ENCODE data around the gene IFIT2. TPM values are rescaled to one million over a fixed set of nuclear protein-coding genes. Genes with fewer than 3 reads are reported as not detected.
"Not testable (repeated sequence)": the region's sequence is repeated elsewhere in the genome, so short reads cannot be mapped to it uniquely, and the experiment has no call there.

Gene IFIT2
- polyA plus RNA-seq, 3 donors, result 7.5 to 9.2 (median 8.8) TPM

- DNase-seq (ENCODE audit: extremely low read depth in 1 of 11, low read depth in 9 of 11, low spot score in 4 of 11), result not testable (repeated sequence)
These were observed 28.2 kb downstream of the IFIT2 start for GRCh38 chr10:89330014-89330413.

- DNase-seq (ENCODE audit: extremely low read depth in 1 of 11, low read depth in 9 of 11, low spot score in 4 of 11), result no peak
These were observed 28.8 kb downstream of the IFIT2 start for GRCh38 chr10:89330537-89331212.

- DNase-seq (ENCODE audit: extremely low read depth in 1 of 11, low read depth in 9 of 11, low spot score in 4 of 11), result not testable (repeated sequence)
These were observed 29.8 kb downstream of the IFIT2 start for GRCh38 chr10:89331487-89332122.

DNA sequence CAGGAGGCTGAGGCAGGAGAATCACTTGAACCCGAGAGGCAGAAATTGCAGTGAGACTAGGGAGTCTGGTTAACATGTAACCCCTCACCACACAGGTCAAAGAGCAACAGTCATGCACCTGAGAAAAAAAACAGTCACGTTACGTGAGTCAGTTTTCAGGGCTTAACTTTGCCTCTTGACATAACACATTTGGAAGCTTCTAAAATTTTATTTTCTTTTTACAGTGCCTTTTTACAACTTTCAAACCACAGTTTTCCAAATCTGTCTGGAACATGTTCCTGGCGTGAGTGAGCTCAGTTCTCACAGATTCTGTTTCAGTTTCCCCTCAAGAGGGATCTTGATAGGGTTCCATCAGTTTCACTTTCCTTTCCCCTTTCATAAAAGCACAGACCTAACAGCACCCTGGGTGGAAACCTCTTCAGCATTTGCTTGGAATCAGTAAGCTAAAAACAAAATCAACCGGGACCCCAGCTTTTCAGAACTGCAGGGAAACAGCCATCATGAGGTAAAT, 30.3 kb downstream of the IFIT2 start:
- DNase-seq (ENCODE audit: extremely low read depth in 1 of 11, low read depth in 9 of 11, low spot score in 4 of 11), result no peak

GRCh38 chr10:89335226-89335625, 33.4 kb downstream of the IFIT2 start:
- no peak for DNase-seq (ENCODE audit: extremely low read depth in 1 of 11, low read depth in 9 of 11, low spot score in 4 of 11)

DNA sequence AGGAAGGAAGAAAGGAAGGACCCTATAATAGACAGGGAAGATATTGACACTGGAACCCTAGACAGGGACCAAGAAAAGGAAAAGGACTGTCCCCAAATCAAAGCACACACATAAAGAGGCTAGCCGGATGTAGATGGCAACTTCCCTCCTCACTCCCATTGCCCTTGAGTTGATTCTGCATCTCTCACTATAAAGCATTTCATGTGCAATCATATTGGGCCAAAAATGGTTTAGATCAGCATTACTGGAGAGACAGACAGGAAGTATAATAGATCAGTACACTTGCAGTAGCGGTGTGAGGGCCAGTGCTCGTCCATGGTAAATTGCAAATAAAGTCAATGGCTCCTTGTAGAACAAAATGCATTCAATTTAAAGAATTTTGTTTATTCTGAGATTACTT, 34.4 kb downstream of the IFIT2 start:
- no peak for DNase-seq (ENCODE audit: extremely low read depth in 1 of 11, low read depth in 9 of 11, low spot score in 4 of 11)

GRCh38 chr10:89337484-89337883, 35.6 kb downstream of the IFIT2 start:
- no peak for DNase-seq (ENCODE audit: extremely low read depth in 1 of 11, low read depth in 9 of 11, low spot score in 4 of 11)

DNA sequence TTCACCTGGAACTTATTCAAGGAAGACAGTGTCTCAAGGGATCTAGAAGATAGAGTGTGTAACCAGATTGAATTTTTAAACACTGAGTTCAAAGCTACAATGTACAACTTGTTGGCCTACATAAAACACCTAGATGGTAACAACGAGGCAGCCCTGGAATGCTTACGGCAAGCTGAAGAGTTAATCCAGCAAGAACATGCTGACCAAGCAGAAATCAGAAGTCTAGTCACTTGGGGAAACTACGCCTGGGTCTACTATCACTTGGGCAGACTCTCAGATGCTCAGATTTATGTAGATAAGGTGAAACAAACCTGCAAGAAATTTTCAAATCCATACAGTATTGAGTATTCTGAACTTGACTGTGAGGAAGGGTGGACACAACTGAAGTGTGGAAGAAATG, 36.9 kb downstream of the IFIT2 start:
- DNase-seq (ENCODE audit: extremely low read depth in 1 of 11, low read depth in 9 of 11, low spot score in 4 of 11), result no peak

DNA sequence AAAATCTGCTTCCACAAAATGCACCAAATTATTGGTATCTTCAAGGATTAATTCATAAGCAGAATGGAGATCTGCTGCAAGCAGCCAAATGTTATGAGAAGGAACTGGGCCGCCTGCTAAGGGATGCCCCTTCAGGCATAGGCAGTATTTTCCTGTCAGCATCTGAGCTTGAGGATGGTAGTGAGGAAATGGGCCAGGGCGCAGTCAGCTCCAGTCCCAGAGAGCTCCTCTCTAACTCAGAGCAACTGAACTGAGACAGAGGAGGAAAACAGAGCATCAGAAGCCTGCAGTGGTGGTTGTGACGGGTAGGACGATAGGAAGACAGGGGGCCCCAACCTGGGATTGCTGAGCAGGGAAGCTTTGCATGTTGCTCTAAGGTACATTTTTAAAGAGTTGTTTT, 38.0 kb downstream of the IFIT2 start:
- no peak for DNase-seq (ENCODE audit: extremely low read depth in 1 of 11, low read depth in 9 of 11, low spot score in 4 of 11)

- DNase-seq (ENCODE audit: extremely low read depth in 1 of 11, low read depth in 9 of 11, low spot score in 4 of 11), result no peak
These were observed 39.8 kb downstream of the IFIT2 start for GRCh38 chr10:89341649-89342048.

DNA sequence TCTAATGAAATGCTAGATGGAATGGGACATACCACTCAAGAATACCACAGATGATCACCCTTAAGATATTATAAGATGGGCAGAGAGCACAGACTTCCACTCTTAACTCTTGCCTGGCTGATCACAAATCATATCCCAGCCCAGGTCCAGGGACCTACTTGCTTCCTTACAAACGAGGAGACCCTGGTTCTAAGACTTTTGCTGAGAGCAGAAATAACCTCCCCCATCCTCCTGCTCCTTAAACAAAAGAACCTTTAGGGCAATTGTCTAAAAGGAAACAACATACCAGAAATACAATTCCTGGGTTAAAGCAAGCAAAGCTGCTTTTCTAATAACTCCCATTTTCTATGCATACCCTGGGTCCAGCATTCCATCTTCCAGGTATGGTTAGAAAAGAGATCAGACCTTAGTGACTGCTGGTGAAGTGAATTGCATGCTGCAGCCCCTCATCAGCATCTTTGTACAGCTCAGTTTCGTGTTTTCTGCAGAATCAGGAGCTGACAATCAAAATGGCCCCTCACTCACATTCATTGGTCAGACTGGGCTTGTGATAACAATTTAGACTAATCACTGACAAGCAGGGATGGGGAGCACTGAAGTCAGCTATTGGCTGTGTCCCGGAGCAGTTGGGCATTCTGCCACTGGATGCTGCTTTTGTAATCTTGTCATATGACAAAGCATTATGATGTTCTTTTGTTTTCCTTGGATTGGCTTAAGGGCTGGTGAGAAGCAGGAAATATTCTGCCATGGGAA, 40.5 kb downstream of the IFIT2 start:
- no peak for DNase-seq (ENCODE audit: extremely low read depth in 1 of 11, low read depth in 9 of 11, low spot score in 4 of 11)

DNA sequence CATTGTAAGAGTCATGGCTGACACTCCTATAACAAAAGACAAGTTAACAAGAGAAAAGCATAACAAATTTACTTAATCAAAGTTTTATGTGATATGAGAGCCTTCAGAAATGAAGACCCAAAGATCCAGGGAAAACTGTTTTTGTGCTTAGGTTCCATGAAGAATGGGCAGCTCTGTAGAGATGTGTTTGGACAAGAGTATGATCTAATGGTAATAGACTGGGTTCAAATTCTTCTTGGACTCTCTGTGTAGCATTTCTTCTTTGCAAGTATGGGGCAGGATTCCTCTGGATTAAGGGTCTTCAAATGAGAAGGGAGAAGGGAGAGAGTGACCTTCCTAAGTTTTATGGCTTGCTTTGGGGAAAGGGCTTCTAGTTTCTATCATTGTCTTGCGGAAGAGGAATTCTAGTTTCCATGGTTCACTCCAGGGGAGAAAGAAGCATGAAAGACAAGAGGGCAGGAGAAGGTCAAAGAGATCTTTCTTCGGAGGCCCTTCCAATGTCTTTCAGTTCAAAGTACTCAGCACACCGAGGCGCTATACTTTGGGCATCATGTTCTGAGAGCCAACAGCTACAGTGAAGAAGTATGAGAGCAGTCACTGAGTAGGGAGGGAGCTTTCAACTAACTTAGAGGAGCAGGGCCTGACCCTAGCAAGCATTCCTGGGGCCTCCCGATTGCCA, 41.4 kb downstream of the IFIT2 start:
- no peak for DNase-seq (ENCODE audit: extremely low read depth in 1 of 11, low read depth in 9 of 11, low spot score in 4 of 11)

- no peak for DNase-seq (ENCODE audit: extremely low read depth in 1 of 11, low read depth in 9 of 11, low spot score in 4 of 11)
These were observed 42.3 kb downstream of the IFIT2 start for GRCh38 chr10:89344156-89344555.

DNA sequence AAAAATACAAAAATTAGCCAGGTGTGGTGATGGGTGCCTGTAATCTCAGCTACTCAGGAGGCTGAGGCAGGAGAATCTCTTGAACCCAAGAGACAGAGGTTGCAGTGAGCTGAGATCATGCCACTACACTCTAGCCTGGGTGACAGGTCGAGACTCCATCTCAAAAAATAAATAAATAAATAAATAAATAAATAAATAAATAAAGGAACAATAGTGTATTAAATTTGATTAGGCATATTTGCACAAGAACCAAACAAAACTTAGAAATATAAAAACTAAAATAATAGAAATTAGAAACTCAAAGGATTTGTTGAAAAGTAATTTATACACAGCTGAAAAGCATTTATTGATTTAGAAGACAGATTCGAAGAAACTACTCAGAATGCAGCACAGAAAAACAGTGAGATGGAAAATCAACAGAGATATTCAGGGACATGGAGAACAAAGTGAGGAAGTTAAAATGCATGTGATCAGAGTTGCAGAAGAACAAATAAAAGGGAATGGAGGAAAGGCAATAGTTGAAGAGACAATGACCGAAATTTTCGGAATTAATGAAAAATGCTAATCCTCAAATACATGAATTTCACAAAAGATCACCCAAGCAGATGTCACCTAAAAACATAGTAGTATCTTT, 43.6 kb downstream of the IFIT2 start:
- DNase-seq (ENCODE audit: extremely low read depth in 1 of 11, low read depth in 9 of 11, low spot score in 4 of 11), result no peak

DNA sequence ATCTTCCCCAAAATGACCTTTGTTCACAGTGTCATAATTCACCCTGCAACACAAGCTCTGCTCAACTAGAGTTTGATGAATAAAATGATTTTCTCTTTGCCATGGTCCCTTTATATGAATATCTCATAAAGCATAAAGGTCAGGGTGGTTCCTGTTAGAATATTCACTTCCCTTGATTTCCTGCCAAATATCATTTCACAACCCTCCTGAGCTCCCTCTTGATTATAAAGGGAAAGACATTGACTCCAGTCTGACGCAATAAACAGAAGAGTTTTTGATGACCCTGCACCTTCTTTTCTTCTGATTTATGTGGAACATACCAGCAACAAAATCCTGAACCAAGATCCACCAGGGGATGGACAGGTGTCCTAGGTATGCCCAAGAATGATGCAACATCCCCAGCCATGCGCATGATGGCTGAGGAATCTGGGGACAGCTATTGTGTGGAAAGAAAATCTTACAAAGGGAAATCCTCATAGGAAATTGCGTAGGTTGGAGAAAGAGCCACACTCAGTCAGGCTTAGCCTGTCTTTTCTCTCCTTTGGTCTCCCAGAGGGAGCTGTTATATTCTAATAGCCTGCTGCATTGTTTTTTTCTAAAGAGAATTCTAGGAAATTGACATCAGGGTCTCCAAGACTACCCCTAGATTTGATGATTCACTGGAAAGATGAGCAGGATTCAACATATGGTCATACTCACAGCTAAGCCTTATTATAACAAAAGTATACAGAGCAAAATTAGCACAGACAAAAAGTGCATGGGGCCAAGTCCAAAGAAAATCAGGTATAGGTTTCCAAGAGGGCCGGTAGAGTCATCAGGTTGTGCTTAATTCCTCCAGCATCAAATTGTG, 44.8 kb downstream of the IFIT2 start:
- DNase-seq (ENCODE audit: extremely low read depth in 1 of 11, low read depth in 9 of 11, low spot score in 4 of 11), result no peak

- peak in 1 of 11 donors; percentile 54 for DNase-seq (ENCODE audit: extremely low read depth in 1 of 11, low read depth in 9 of 11, low spot score in 4 of 11)
These were observed 46.0 kb downstream of the IFIT2 start for GRCh38 chr10:89347701-89348457.

DNA sequence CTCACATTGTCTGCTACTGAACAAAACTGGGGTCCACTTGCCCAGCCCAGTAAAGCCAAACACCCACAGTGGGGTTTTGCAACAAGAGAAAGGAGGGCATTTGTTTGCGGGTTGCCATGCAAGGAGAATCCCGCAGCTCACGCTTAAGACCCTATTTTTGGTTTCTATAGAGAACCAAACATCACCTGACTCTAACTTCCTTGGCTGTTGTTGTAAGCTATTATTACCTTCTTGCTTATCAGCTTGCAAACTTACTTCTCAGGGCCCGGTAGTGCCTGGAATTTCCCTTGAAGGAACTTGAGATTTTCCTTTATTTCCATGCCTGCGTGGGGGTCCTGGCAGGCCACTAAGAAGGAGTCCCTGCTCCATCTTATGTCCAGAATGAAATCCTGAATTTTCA, 46.6 kb downstream of the IFIT2 start:
- DNase-seq (ENCODE audit: extremely low read depth in 1 of 11, low read depth in 9 of 11, low spot score in 4 of 11), result no peak

DNA sequence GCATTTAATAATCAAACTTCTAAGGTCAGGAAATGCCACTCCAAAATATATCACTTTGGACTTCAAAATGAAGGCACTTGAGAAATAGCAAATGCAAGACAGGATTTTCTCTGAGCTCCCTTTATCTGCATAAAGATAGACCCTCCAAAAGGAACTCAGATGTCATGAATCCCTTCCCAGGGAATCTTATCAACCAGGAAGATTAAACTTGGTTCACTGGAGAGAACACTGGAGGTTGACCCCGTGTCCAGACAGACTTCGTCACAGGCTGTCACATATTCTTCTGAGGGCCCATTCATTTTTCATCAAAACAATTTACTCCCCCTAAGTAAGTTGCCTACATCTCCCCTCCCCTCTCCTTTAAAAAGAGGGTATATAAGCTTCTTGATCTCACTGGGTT, 47.1 kb downstream of the IFIT2 start:
- no peak for DNase-seq (ENCODE audit: extremely low read depth in 1 of 11, low read depth in 9 of 11, low spot score in 4 of 11)

Data from renal cortex interstitium (tissue), 11 donors.